H1 (cell line): ENCODE results near the gene SMAD7.

Experiments used
- CHD1 ChIP-seq: IDR thresholded peaks from 2 replicates; pipeline ENCODE4 v1.6.1; 2012; ENCODE audit warnings: low read depth, low read length, improper control_type of control experiment
- CREB1 ChIP-seq: IDR thresholded peaks from 2 replicates; pipeline ENCODE4 v1.6.1; 2012; ENCODE audit warnings: inconsistent platforms
- CTCF ChIP-seq, 3 experiments: IDR thresholded peaks; 1 replicate in 2 of 3; 2 replicates in 1 of 3; pipeline versions ENCODE4 v1.5.1 to v1.6.1; 2011; ENCODE audit warnings: low read length in 3 of 3, mild to moderate bottlenecking in 3 of 3, inconsistent platforms in 2 of 3, low read depth in 1 of 3, moderate library complexity in 1 of 3; ENCODE audit not compliant: insufficient read depth in 1 of 3; ENCODE audit errors: control extremely low read depth in 1 of 3
- EZH2 ChIP-seq: fragments of 200-600 bp; sonication (generic); IDR thresholded peaks from 2 replicates; pipeline ENCODE4 v1.7.1; 2012; ENCODE audit warnings: low read depth, mild to moderate bottlenecking, moderate library complexity, low read length, inconsistent platforms; ENCODE audit not compliant: severe bottlenecking
- HDAC2 ChIP-seq, 2 experiments: fragments of 300-600 bp in 1 of 2; sonication (generic) in 1 of 2; IDR thresholded peaks; 2 replicates each; pipeline ENCODE4 v1.6.1; 2011 to 2012; ENCODE audit warnings: low read depth in 2 of 2, low read length in 2 of 2, mild to moderate bottlenecking in 2 of 2, moderate library complexity in 2 of 2, borderline replicate concordance in 1 of 2, inconsistent platforms in 1 of 2
- POLR2AphosphoS5 ChIP-seq: IDR thresholded peaks from 2 replicates; pipeline ENCODE4 v1.6.1; 2011; ENCODE audit warnings: low read depth, low read length
- SP1 ChIP-seq: IDR thresholded peaks from 2 replicates; pipeline ENCODE4 v1.6.1; 2011; ENCODE audit warnings: low read depth, low read length
- SRF ChIP-seq: IDR thresholded peaks from 2 replicates; pipeline ENCODE4 v1.6.1; 2011; ENCODE audit warnings: mild to moderate bottlenecking, low read depth, low read length, moderate library complexity

- TF ChIP-seq CREB1 (no peak), CTCF (IDR thresholded peaks at IDR 0.05; ENCODE audit: control extremely low read depth in 1 of 3, insufficient read depth in 1 of 3, low read depth in 1 of 3, low read length in 3 of 3) (no peak), HDAC2 (IDR thresholded peaks at IDR 0.05; ENCODE audit: borderline replicate concordance in 1 of 2, low read depth in 2 of 2, low read length in 2 of 2) (no peak), EZH2 (no peak), CHD1 (no peak), SRF (no peak), POLR2AphosphoS5 (no peak), SP1 (no peak)
Observed at GRCh38 chr18:48891721-48892120, 59.0 kb downstream of the SMAD7 start.
